Measurements from ENCODE around the gene REC114. TPM values are rescaled to one million over a fixed set of nuclear protein-coding genes. Genes with fewer than 3 reads are reported as not detected.
"Not testable (repeated sequence)": the region's sequence is repeated elsewhere in the genome, so short reads cannot be mapped to it uniquely, and the experiment has no call there.

REC114 gene
- total RNA-seq, 1 donor from 2014 or later: not detected

DNA sequence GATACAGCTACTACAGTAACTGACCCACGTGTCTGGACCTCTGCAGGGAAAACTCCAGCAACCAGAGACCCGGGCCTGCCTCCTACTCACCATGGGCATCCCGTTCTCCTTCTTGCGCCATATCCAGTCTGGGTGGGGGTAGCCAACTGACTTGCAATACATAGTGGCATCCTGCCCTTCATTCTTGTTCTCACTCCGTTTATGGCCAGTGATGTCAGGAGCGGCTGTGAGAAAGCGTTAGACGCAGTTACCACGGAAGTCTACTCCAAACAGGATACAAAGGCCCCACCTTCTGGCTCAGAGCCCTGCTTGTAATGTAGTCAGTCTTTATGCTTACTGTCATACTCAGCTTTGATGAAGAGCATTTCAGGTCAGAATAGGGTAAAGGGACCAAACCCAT is 130.6 kb downstream of the REC114 start:
- Histone ChIP-seq H3K4me1 (no peaks in the 10 kb centered on the region), H3K4me3 (no peak overlapping the region), H3K36me3 (peaks cover 55 to 84% of the 10 kb centered on the region in 2 donors), H3K9me3 (no peaks in the 10 kb centered on the region), H3K27ac (no peak overlapping the region), H3K27me3 (no peaks in the 10 kb centered on the region)
- TF ChIP-seq, protein P1, sequence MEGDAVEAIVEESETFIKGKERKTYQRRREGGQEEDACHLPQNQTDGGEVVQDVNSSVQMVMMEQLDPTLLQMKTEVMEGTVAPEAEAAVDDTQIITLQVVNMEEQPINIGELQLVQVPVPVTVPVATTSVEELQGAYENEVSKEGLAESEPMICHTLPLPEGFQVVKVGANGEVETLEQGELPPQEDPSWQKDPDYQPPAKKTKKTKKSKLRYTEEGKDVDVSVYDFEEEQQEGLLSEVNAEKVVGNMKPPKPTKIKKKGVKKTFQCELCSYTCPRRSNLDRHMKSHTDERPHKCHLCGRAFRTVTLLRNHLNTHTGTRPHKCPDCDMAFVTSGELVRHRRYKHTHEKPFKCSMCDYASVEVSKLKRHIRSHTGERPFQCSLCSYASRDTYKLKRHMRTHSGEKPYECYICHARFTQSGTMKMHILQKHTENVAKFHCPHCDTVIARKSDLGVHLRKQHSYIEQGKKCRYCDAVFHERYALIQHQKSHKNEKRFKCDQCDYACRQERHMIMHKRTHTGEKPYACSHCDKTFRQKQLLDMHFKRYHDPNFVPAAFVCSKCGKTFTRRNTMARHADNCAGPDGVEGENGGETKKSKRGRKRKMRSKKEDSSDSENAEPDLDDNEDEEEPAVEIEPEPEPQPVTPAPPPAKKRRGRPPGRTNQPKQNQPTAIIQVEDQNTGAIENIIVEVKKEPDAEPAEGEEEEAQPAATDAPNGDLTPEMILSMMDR (IDR thresholded peaks at IDR 0.05): no peak
- intact Hi-C loops (cut with DNase I): no loop called here
- no peak for DNase-seq (ENCODE audit: low spot score in 2 of 2)

DNA sequence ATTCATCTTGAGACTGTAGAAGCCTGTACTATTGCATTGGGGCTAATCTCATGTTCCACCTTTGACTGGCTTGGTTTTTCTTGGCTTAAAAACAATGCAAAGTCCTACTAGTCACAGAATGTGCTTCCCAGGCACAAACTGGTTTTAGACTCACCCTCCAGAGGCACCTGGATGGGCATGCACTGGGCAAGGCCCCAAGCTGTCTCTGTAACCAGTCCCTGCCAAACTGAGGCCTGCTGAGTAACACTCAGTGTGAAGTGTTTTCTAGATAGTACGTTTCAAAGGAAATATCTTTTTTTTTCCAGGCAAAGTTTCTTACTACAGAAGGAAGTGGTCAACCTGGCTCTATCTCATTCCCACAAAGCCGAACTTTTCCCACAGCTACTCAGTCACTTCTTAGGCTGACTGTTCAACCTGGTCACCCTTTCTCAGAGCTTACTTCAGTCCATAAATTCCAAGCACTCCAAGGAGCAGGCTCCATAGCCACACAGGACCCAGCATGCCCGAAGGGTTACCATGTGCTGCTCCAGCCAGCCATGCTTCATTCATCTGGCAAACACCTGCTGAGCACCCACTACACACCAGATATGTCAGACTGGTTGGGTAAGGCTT is 132.8 kb downstream of the REC114 start:
- Histone ChIP-seq H3K27ac (no peak overlapping the region), H3K9me3 (no peaks in the 10 kb centered on the region), H3K4me3 (no peak overlapping the region), H3K36me3 (peaks cover 44 to 71% of the 10 kb centered on the region in 2 donors), H3K27me3 (no peaks in the 10 kb centered on the region), H3K4me1 (no peaks in the 10 kb centered on the region)
- TF ChIP-seq, protein P1 (IDR thresholded peaks at IDR 0.05): no peak
- intact Hi-C loops (cut with DNase I): no loop called here
- no peak for DNase-seq (ENCODE audit: low spot score in 2 of 2)

DNA sequence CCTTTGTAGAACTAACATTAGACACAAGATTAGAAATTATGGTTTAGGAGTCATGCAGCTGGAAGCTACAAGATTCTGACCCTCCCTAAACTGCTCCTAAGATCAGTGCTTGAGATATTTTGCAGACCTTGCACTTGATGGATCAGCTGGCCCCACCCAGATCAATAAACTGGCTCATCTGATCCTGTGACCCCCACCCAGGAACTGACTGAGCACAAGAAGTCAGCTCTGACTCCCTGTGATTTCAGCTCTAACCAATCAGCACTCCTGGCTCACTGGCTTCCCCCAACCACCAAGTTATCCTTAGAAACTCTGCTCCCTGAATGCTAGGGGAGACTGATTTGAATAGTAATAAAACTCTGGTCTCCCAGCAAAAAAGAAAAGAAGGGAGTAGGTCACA is 134.6 kb downstream of the REC114 start:
- intact Hi-C loops (cut with DNase I); H3K27me3 ChIP-seq; DNase-seq (ENCODE audit: low spot score in 2 of 2); H3K4me3 ChIP-seq; H3K27ac ChIP-seq; H3K9me3 ChIP-seq; H3K4me1 ChIP-seq: not testable (repeated sequence)
- H3K36me3 ChIP-seq: peaks cover 53 to 71% of the 10 kb centered on the region in 2 donors

DNA sequence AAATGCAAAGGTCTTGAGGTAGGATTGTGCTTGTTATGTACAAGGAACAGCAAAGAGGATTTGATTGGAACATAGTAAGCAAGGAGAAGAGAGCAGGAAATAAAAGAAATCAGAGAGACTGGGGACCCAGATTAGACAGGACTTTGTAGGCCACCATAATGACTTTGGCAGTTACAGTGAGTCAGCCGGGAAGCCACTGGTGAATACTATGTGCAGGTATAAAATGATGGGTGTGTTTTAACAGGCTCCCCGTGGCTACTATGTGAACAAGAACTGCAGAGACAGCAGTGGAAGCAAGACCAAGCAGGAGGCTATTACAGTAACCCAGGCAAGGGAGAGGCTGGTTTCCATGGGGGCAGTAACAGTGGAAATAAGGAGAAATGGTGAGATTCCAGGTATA is 135.1 kb downstream of the REC114 start:
- Histone ChIP-seq H3K4me1 (no peaks in the 10 kb centered on the region), H3K9me3 (no peaks in the 10 kb centered on the region), H3K4me3 (no peak overlapping the region), H3K27ac (no peak overlapping the region), H3K27me3 (no peaks in the 10 kb centered on the region), H3K36me3 (peaks cover 50 to 71% of the 10 kb centered on the region in 2 donors)
- intact Hi-C loops (cut with DNase I): no loop called here
- TF ChIP-seq, protein P1 (IDR thresholded peaks at IDR 0.05): no peak
- DNase-seq (ENCODE audit: low spot score in 2 of 2): no peak

DNA sequence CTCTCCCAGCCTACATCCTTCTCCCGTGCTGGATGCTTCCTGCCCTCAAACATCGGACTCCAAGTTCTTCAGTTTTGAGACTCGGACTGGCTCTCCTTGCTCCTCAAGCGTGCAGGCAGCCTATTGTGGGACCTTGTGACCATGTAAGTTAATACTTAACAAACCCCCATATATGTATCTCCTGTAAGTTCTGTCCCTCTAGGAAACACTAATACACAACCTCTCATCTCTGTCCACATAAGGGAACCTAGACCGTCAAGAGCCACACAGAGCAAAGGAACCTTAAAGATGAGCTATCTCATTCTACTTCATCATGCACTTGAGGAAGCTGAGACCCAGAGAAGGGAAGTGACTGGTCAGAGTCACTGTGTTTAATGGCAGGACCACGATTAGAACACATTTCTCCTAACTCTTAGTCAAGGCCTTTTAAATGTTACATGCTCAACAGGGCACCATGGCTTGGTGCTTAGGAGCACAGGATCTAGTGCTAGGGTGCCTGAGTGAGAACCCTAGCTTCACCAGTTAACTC is 140.0 kb downstream of the REC114 start:
- Histone ChIP-seq H3K4me3 (no peak overlapping the region), H3K4me1 (no peaks in the 10 kb centered on the region), H3K9me3 (no peaks in the 10 kb centered on the region), H3K27ac (no peak overlapping the region), H3K27me3 (no peaks in the 10 kb centered on the region), H3K36me3 (peaks cover 70 to 87% of the 10 kb centered on the region in 2 donors)
- TF ChIP-seq, protein P1 (IDR thresholded peaks at IDR 0.05): no peak
- DNase-seq (ENCODE audit: low spot score in 2 of 2): no peak
- intact Hi-C loops (cut with DNase I): no loop called here

DNA sequence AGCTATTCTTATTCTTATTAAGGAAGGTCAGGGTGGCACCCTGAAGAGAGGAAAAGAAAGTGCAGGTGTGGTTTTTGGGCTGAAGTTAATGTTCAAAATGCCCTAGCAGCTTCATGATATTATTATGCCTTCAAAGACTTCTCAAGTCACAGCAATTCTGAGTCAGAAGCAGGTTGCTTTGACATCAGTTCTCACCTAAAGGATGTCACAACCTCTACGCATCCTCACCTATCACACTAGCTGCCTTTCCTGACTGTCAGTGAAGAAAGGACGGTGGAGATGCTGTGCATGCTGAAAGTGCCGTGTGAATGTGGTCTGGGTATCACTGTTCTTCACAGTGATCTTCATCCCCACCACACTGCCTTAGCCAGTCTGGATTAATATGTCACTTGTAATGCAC is 140.6 kb downstream of the REC114 start:
- Histone ChIP-seq H3K27me3 (no peaks in the 10 kb centered on the region), H3K4me1 (no peaks in the 10 kb centered on the region), H3K36me3 (peaks cover 70 to 87% of the 10 kb centered on the region in 2 donors), H3K9me3 (no peaks in the 10 kb centered on the region), H3K4me3 (no peak overlapping the region), H3K27ac (no peak overlapping the region)
- no peak for DNase-seq (ENCODE audit: low spot score in 2 of 2)
- intact Hi-C loops (cut with DNase I): no loop called here
- TF ChIP-seq, protein P1 (IDR thresholded peaks at IDR 0.05): no peak
